ENCODE data around the gene C12orf56.
"Not testable (repeated sequence)": the region's sequence is repeated elsewhere in the genome, so short reads cannot be mapped to it uniquely, and the experiment has no call there.

Gene C12orf56

GRCh38 chr12:64304571-64304970 is 86.0 kb downstream of the C12orf56 start:
- DNase-seq (ENCODE audit: low spot score), result no peak
- H3K27ac ChIP-seq, result no peak overlapping the region
- no peak overlapping the region for H3K4me3 ChIP-seq
- no peak for TF ChIP-seq CTCF (IDR thresholded peaks at IDR 0.05)

- TF ChIP-seq CTCF (IDR thresholded peaks at IDR 0.05), result no peak
- no peak for DNase-seq (ENCODE audit: low spot score)
- H3K27ac ChIP-seq, result no peak overlapping the region
- no peak overlapping the region for H3K4me3 ChIP-seq
These were observed 90.9 kb downstream of the C12orf56 start for GRCh38 chr12:64299628-64300027.

- TF ChIP-seq CTCF (IDR thresholded peaks at IDR 0.05), result no peak
- no peak for DNase-seq (ENCODE audit: low spot score)
- Histone ChIP-seq H3K27ac (no peak overlapping the region), H3K4me3 (no peak overlapping the region)
These were observed 94.3 kb downstream of the C12orf56 start for GRCh38 chr12:64296301-64296700.

- no peak for DNase-seq (ENCODE audit: low spot score)
- TF ChIP-seq CTCF (IDR thresholded peaks at IDR 0.05), result no peak
- H3K27ac ChIP-seq, result no peak overlapping the region
- no peak overlapping the region for H3K4me3 ChIP-seq
These were observed 96.7 kb downstream of the C12orf56 start for GRCh38 chr12:64293654-64294364.

GRCh38 chr12:64293174-64293573 is 97.4 kb downstream of the C12orf56 start:
- not testable (repeated sequence) for H3K27ac ChIP-seq; DNase-seq (ENCODE audit: low spot score)

GRCh38 chr12:64286521-64286920 is 104.0 kb downstream of the C12orf56 start:
- DNase-seq (ENCODE audit: low spot score), result no peak
- TF ChIP-seq CTCF (IDR thresholded peaks at IDR 0.05), result no peak
- Histone ChIP-seq H3K27ac (no peak overlapping the region), H3K4me3 (no peak overlapping the region)

More at GRCh38 chr12:64293174-64293573, 97.4 kb downstream of the C12orf56 start:
- H3K4me3 ChIP-seq, result not testable (repeated sequence)

GRCh38 chr12:64284256-64284655 is 106.3 kb downstream of the C12orf56 start:
- H3K27ac ChIP-seq, result no peak overlapping the region
- TF ChIP-seq CTCF (IDR thresholded peaks at IDR 0.05), result no peak
- no peak for DNase-seq (ENCODE audit: low spot score)
- no peak overlapping the region for H3K4me3 ChIP-seq
